ENCODE measurements around the gene CCDC148.

GRCh38 chr2:158202161-158202815, 254.3 kb downstream of the CCDC148 start:
- no peak for TF ChIP-seq CTCF (IDR thresholded peaks at IDR 0.05)
- no peak for TF ChIP-seq EZH2phosphoT487 (IDR thresholded peaks at IDR 0.05)
- no peak for TF ChIP-seq EZH2 (IDR thresholded peaks at IDR 0.05)

Data from neural progenitor cell (in vitro differentiated cells).